Measurements from ENCODE around the gene KLF16. TPM values are rescaled to one million over a fixed set of nuclear protein-coding genes. Genes with fewer than 3 reads are reported as not detected.
A peak's percentile ranks its signal among the peaks of the same experiment; 100 is the strongest.

The KLF16 gene
- total RNA-seq, 2 experiments from 2014 or later, result 22.6 to 28.1 TPM

GRCh38 chr19:1855040-1855827, 8.1 kb downstream of the KLF16 start:
- DNase-seq (peak; percentile 95), ATAC-seq (peak; percentile 84)
- H3K4me3 Mint-ChIP-seq, result peak overlapping the region; percentile 75
- no peaks in the 10 kb centered on the region for H3K9me3 Mint-ChIP-seq (ENCODE audit: low read depth)
- H3K27me3 Mint-ChIP-seq, result no peaks in the 10 kb centered on the region
- peak overlapping the region; percentile 95 for H3K27ac Mint-ChIP-seq
- H3K36me3 Mint-ChIP-seq, result no peaks in the 10 kb centered on the region
- peaks cover 49% of the 10 kb centered on the region for H3K4me1 Mint-ChIP-seq
- CTCF ChIA-PET, result interaction anchor here (1.0 to 4.8 kb wide), 6 partner anchors 10 to 42 kb away, joined by 3 to 25 read pairs (median 4); no protein-coding TSS in a partner anchor

- Mint-ChIP-seq H3K4me1 (peaks cover 53% of the 10 kb centered on the region), H3K36me3 (no peaks in the 10 kb centered on the region), H3K27ac (peak overlapping the region; percentile 84), H3K27me3 (no peaks in the 10 kb centered on the region), H3K4me3 (no peak overlapping the region), H3K9me3 (ENCODE audit: low read depth) (no peaks in the 10 kb centered on the region)
- DNase-seq, result no peak
- CTCF ChIA-PET, result interaction anchor here (1.0 to 4.8 kb wide), 4 partner anchors 11 to 20 kb away, joined by 3 to 25 read pairs (median 6); no protein-coding TSS in a partner anchor
- ATAC-seq, result no peak
Observed at GRCh38 chr19:1854542-1855039, 8.8 kb downstream of the KLF16 start.

DNA sequence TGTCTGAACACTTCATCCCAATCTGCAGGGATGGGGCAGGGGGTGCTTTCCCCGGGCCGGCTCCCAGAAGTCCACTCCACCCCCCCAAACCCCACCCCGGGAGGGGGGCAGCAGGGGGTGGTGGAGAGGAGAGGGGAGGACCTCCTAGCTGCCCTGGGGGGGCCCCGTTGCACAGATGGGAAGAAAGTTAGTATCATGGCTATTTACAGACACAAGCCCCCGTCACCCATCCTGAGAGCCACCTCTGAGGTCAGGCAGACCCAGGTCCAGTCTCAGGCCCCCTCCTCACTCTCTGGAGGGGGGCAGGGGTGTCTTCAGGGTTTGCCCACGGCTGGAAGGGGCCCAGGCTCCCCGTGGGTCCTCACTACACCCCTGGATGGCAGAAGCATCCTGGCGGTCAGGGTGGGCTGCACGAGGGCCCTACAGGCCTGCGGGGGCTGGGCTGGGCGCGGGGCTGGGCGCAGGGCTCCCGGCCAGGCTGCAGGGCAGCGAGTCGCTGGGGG, 9.3 kb downstream of the KLF16 start:
- ATAC-seq, result no peak
- no peak for DNase-seq
- H3K9me3 Mint-ChIP-seq (ENCODE audit: low read depth), result no peaks in the 10 kb centered on the region
- H3K4me3 Mint-ChIP-seq, result no peak overlapping the region
- H3K36me3 Mint-ChIP-seq, result no peaks in the 10 kb centered on the region
- H3K27me3 Mint-ChIP-seq, result no peaks in the 10 kb centered on the region
- H3K27ac Mint-ChIP-seq, result no peak overlapping the region
- H3K4me1 Mint-ChIP-seq, result peaks cover 50% of the 10 kb centered on the region
- CTCF ChIA-PET, result interaction anchor here (1.5 to 4.8 kb wide), 4 partner anchors 11 to 21 kb away, joined by 5 to 25 read pairs (median 10); no protein-coding TSS in a partner anchor

DNA sequence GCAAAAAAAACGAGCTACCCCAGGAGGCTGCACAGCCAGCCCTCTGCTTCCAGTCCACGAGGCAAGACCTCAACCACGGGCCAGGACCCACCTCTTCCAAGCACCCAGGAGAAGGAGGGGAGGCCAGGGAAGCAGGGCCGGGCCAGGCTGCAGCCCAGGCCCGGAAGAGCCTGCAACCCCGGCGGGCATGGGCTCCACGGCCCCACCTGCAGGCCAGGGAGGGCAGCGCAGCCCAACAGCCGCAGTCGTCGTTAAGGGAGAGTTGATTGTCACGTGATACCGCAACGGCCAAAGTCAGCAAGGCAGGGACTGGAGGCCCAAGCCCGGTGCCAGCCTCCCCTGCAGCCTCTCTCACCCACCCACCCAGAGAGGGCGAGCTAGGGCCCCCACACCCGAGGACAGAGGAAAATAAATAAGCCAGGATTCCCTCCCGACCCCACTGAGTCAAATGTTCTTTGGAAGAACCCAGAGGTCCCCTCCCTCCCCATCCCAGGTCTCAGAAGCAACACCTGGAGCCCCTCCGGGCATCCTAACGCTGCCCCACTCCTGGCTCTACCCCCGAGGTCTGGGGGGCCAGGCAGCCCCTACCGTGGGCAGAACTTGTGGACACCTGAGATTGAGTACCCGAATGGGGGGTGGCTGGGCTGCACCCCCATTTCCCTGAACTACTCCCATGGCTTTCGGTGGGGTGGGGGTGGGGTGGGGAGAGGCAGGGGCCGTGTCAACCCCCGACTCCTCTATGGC, 9.9 kb downstream of the KLF16 start:
- DNase-seq, result peak; percentile 93
- peak; percentile 38 for ATAC-seq
- CTCF ChIA-PET, result interaction anchor here (0.7 to 4.8 kb wide), 7 partner anchors 12 to 191 kb away, joined by 3 to 25 read pairs (median 3); no protein-coding TSS in a partner anchor
- H3K27ac Mint-ChIP-seq, result peak overlapping the region; percentile 92
- H3K4me3 Mint-ChIP-seq, result peak overlapping the region; percentile 17
- no peaks in the 10 kb centered on the region for H3K9me3 Mint-ChIP-seq (ENCODE audit: low read depth)
- peaks cover 53% of the 10 kb centered on the region for H3K4me1 Mint-ChIP-seq
- no peaks in the 10 kb centered on the region for H3K27me3 Mint-ChIP-seq
- no peaks in the 10 kb centered on the region for H3K36me3 Mint-ChIP-seq

DNA sequence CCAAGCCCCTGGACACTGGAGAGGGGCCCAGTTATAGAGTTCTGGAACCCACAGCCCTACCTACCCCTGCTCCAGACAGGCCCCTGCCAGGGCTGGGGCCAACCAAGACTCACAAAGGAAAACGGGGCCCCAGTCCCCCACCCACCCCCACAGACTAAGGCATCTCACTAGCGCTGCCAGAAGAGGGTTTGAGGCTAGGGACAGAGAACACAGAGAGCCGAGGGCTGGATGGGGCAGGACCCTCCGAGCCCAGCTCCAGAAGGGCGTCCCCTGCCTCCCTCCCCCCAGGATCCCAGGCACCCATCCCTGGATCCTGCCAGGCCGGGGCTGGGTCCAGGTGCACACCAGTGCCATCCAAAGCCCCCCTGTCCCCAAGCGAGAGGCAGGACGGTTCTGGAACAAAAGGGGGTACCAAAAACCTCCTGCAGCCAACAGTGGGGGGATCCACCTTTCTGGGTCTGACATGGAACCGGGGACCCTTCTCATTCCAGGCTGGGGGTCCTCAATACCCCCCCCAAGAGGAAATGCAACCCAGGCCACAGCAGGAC, 10.7 kb downstream of the KLF16 start:
- peaks cover 50% of the 10 kb centered on the region for H3K4me1 Mint-ChIP-seq
- no peak overlapping the region for H3K4me3 Mint-ChIP-seq
- no peaks in the 10 kb centered on the region for H3K9me3 Mint-ChIP-seq (ENCODE audit: low read depth)
- H3K27me3 Mint-ChIP-seq, result no peaks in the 10 kb centered on the region
- ATAC-seq (no peak), DNase-seq (no peak)
- CTCF ChIA-PET, result interaction anchor here (0.7 to 4.8 kb wide), 7 partner anchors 13 to 190 kb away, joined by 3 to 25 read pairs (median 3); no protein-coding TSS in a partner anchor
- no peak overlapping the region for H3K27ac Mint-ChIP-seq
- no peaks in the 10 kb centered on the region for H3K36me3 Mint-ChIP-seq

DNA sequence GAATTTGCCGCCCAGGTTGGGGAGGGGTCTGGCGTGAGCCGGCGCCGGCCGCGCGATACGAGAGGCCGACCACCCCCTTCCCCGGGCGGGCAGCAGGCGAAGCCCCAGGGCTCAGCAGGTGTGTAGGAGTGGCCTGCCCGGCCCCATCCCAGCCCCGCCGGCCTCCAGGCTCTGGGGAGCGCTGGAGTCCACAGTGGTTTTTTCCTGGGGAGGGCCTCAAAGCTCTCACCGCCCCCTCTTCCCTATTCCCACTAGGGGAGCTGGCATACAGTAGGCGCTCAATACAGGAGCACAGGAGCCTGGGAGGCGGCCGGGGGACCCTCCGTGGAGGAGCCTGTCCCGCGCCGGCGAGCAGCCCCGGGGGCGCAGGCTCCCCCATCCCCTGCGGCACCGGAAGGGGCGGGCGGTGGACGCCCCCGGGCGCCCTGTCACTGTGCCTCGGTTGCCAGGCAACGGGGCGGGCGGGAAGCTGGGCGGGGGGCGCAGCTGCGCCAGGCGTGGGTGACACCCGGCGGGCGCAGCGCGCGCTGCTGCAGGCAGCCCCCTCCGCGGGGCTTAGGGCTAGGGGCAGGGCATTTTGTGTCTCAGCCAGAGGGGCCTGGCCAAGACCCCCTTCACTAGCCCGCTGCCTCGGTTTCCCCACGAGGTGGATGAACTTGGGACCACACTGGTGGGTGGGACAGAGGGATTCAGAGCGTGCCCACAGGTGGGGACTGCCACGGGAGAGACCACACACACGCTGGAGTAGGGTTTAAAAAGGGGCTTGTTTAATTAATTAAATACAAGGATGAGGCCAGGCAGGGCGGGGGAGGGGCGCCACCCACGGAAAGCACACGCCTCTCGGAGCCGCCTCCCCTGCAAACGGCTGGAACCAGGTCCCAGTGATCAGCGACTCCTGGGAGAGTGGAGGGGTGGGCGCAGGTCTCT, 11.5 kb downstream of the KLF16 start:
- Mint-ChIP-seq H3K4me3 (no peak overlapping the region), H3K9me3 (ENCODE audit: low read depth) (no peaks in the 10 kb centered on the region)

DNA sequence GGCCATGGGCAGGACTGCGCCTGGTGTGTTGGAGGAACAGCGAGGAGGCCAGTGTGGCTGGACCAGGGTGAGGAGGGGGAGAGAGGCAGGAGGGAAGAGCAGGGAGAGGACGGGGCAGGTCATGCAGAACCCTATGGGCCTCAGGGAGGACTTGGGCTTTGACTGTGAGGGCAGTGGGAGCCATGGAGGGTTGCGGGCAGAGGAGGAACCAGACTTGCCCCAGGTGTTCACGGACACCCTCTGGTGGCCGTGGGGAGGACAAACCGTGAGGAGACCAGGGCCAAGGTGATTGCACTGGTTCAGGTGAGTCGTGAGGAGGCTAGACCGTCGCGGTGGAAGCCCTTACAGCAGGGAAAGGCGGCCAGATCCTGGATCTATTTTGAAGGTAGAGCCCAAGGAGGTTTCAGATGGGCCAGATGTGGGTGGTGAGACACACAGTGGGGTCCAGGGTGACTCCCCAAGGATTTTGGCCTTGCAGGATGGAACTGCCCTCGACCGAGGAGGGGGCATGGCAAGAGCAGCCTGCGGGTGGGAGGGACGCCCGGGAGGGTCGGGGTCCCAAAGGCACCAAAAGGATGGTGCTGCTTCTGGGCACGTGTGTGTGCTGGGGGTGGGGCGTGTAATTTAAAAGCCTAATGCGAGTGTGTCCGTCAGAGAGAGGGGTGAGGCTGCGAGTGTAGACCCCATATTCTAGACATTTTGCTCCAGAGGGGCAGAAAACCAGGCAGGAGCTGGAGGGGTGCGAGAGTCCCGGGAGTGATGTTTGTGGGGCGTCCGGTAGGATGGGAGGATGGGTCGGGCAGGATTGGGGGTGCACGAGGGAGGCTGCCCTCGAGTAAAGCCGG, 12.3 kb downstream of the KLF16 start:
- ATAC-seq (no peak), DNase-seq (no peak)
- Mint-ChIP-seq H3K4me1 (peaks cover 59% of the 10 kb centered on the region), H3K27ac (peak overlapping the region; percentile 38), H3K9me3 (ENCODE audit: low read depth) (no peaks in the 10 kb centered on the region), H3K36me3 (no peaks in the 10 kb centered on the region), H3K4me3 (no peak overlapping the region), H3K27me3 (no peaks in the 10 kb centered on the region)
- CTCF ChIA-PET, result interaction anchor here (2.0 to 2.7 kb wide), 2 partner anchors 13 to 14 kb away, joined by 6 to 15 read pairs; no protein-coding TSS in a partner anchor

More for the DNA sequence above, 11.5 kb downstream of the KLF16 start:
- CTCF ChIA-PET, result interaction anchor here (1.4 to 2.7 kb wide), 3 partner anchors 14 to 26 kb away, joined by 3 to 15 read pairs (median 4); no protein-coding TSS in a partner anchor
- ATAC-seq (no peak), DNase-seq (no peak)
- H3K27me3 Mint-ChIP-seq, result no peaks in the 10 kb centered on the region
- H3K4me1 Mint-ChIP-seq, result peaks cover 54% of the 10 kb centered on the region
- no peak overlapping the region for H3K27ac Mint-ChIP-seq
- H3K36me3 Mint-ChIP-seq, result no peaks in the 10 kb centered on the region

DNA sequence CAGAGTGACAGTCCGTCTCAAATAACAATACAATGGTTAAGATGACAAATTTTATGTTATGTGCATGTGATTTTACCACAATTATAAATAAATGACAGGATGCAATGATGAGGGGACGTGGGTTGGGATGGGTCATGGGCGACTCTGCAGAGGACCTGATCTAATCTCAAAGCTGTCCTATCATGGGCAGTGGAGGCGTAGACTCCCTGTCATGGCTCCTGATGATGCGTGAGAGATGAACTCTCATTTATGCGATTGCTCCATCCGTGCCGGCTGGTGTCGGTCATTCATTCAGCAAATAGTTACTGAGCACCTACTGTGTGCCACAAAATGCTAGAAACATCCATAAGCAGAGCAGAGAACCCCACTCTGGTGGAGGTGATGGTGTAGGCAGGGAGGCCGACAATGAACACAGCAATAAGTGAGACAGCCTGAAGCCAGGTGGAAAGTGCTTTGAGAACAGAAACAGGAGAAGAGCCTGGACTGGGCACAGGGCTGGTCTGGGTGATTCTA, 13.4 kb downstream of the KLF16 start:
- Mint-ChIP-seq H3K4me1 (peaks cover 53% of the 10 kb centered on the region), H3K27me3 (no peaks in the 10 kb centered on the region), H3K27ac (no peak overlapping the region), H3K9me3 (ENCODE audit: low read depth) (no peaks in the 10 kb centered on the region), H3K4me3 (no peak overlapping the region), H3K36me3 (no peaks in the 10 kb centered on the region)
- ATAC-seq (no peak), DNase-seq (no peak)
- CTCF ChIA-PET, result interaction anchor here (1.1 to 2.0 kb wide), 5 partner anchors 8 to 202 kb away, joined by 3 to 8 read pairs (median 5); partner anchors contain the start of gene MKNK2

GRCh38 chr19:1849132-1849474, 14.3 kb downstream of the KLF16 start:
- Mint-ChIP-seq H3K36me3 (no peaks in the 10 kb centered on the region), H3K27me3 (no peaks in the 10 kb centered on the region), H3K4me1 (peaks cover 48% of the 10 kb centered on the region), H3K9me3 (ENCODE audit: low read depth) (no peaks in the 10 kb centered on the region), H3K4me3 (peak overlapping the region; percentile 61), H3K27ac (peak overlapping the region; percentile 78)
- ATAC-seq (no peak), DNase-seq (no peak)
- CTCF ChIA-PET, result interaction anchor here (0.9 to 2.0 kb wide), 11 partner anchors 9 to 202 kb away, joined by 3 to 8 read pairs (median 4); partner anchors contain the start of gene MKNK2

- CTCF ChIA-PET, result interaction anchor here (0.9 to 2.0 kb wide), 10 partner anchors 8 to 50 kb away, joined by 3 to 8 read pairs (median 4); no protein-coding TSS in a partner anchor
- Mint-ChIP-seq H3K27ac (peak within 1 kb of the TSS; percentile 94), H3K36me3 (no peaks in the 10 kb centered on the region), H3K9me3 (ENCODE audit: low read depth) (no peaks in the 10 kb centered on the region), H3K4me3 (peak within 1 kb of the TSS; percentile 81), H3K4me1 (peaks cover 50% of the 10 kb centered on the region), H3K27me3 (no peaks in the 10 kb centered on the region)
- ATAC-seq, result peak; percentile 78
- peak; percentile 97 for DNase-seq
Observed at GRCh38 chr19:1848399-1849131, 14.8 kb downstream of the KLF16 start, which contains the start of gene REXO1. Gene REXO1, minus strand, starts transcription at chr19:1848483. Its CDS starts 125 bp downstream, at chr19:1848358.
